Measurements from ENCODE around the gene DYSF.
A peak's percentile ranks its signal among the peaks of the same experiment; 100 is the strongest.

DYSF gene

GRCh38 chr2:71665168-71666093, 212.1 kb downstream of the DYSF start:
- no peak overlapping the region for H3K27ac ChIP-seq
- H3K27me3 ChIP-seq, result no peaks in the 10 kb centered on the region
- peaks cover 0 to 6% (median 0%) of the 10 kb centered on the region in 11 experiments; a peak in 1 of 22 replicates for H4K20me1 ChIP-seq
- H3K4me3 ChIP-seq, result no peak overlapping the region
- no peaks in the 10 kb centered on the region; a peak in 1 of 22 replicates for H3K9me3 ChIP-seq (replicated peaks in 1 of 11)
- no peak overlapping the region for H3K9ac ChIP-seq
- peaks cover 0 to 86% (median 21%) of the 10 kb centered on the region in 11 experiments; a peak in 14 of 22 replicates for H3K36me3 ChIP-seq
- H3K4me1 ChIP-seq, result peaks cover 0 to under 1% (median 0%) of the 10 kb centered on the region in 10 experiments; a peak in 2 of 20 replicates
- no peak overlapping the region for H3K4me2 ChIP-seq
- TF ChIP-seq Cebpa-rat (IDR thresholded peaks at IDR 0.05), result no peak

- H3K9ac ChIP-seq, result no peak overlapping the region
- no peak overlapping the region for H3K4me2 ChIP-seq
- TF ChIP-seq Cebpa-rat (IDR thresholded peaks at IDR 0.05), result no peak
- no peaks in the 10 kb centered on the region for H3K9me3 ChIP-seq (replicated peaks in 1 of 11)
- peaks cover 0 to 7% (median 0%) of the 10 kb centered on the region in 10 experiments; a peak in 7 of 20 replicates for H3K4me1 ChIP-seq
- no peaks in the 10 kb centered on the region for H3K27me3 ChIP-seq
- H4K20me1 ChIP-seq, result peaks cover 0 to 6% (median 0%) of the 10 kb centered on the region in 11 experiments; a peak in 1 of 22 replicates
- H3K4me3 ChIP-seq, result no peak overlapping the region
- H3K36me3 ChIP-seq, result peaks cover 0 to 88% (median 18%) of the 10 kb centered on the region in 11 experiments; a peak in 13 of 22 replicates
- no peak overlapping the region for H3K27ac ChIP-seq
Measured at GRCh38 chr2:71666094-71666474, 212.7 kb downstream of the DYSF start.

- H3K4me3 ChIP-seq, result no peak overlapping the region
- peaks cover 0 to 17% (median 7%) of the 10 kb centered on the region in 10 experiments; a peak in 8 of 20 replicates for H3K4me1 ChIP-seq
- no peaks in the 10 kb centered on the region for H3K9me3 ChIP-seq (replicated peaks in 1 of 11)
- H3K27me3 ChIP-seq, result no peaks in the 10 kb centered on the region
- H3K4me2 ChIP-seq, result no peak overlapping the region
- H3K27ac ChIP-seq, result no peak overlapping the region
- peaks cover 0 to 6% (median 0%) of the 10 kb centered on the region in 11 experiments; a peak in 2 of 22 replicates for H4K20me1 ChIP-seq
- H3K9ac ChIP-seq, result no peak overlapping the region
- TF ChIP-seq Cebpa-rat (IDR thresholded peaks at IDR 0.05), result no peak
- H3K36me3 ChIP-seq, result peaks cover 0 to 85% (median 18%) of the 10 kb centered on the region in 11 experiments; a peak in 13 of 22 replicates
Measured at GRCh38 chr2:71667256-71668182, 214.2 kb downstream of the DYSF start.

GRCh38 chr2:71668326-71669057, 215.1 kb downstream of the DYSF start:
- no peaks in the 10 kb centered on the region for H3K9me3 ChIP-seq (replicated peaks in 1 of 11)
- H4K20me1 ChIP-seq, result peaks cover 0 to 6% (median 0%) of the 10 kb centered on the region in 11 experiments; a peak in 2 of 22 replicates
- H3K4me3 ChIP-seq, result no peak overlapping the region
- peaks cover 0 to 17% (median 7%) of the 10 kb centered on the region in 10 experiments; a peak in 8 of 20 replicates for H3K4me1 ChIP-seq
- no peak overlapping the region for H3K27ac ChIP-seq
- H3K4me2 ChIP-seq, result no peak overlapping the region
- H3K9ac ChIP-seq, result no peak overlapping the region
- no peaks in the 10 kb centered on the region for H3K27me3 ChIP-seq
- H3K36me3 ChIP-seq, result peaks cover 0 to 91% (median 18%) of the 10 kb centered on the region in 11 experiments; a peak in 13 of 22 replicates
- no peak for TF ChIP-seq Cebpa-rat (IDR thresholded peaks at IDR 0.05)

- Histone ChIP-seq H3K27ac (no peak overlapping the region), H3K4me1 (peaks cover 0 to 17% (median 7%) of the 10 kb centered on the region in 10 experiments; a peak in 8 of 20 replicates)
Measured at GRCh38 chr2:71669058-71669456, 215.7 kb downstream of the DYSF start.

GRCh38 chr2:71669628-71670429, 216.5 kb downstream of the DYSF start:
- H3K4me2 ChIP-seq, result 0 out of 22 replicates have a peak overlapping the region, but pooled peaks of 1 of the 11 experiments have one; percentile 49
- H3K27me3 ChIP-seq, result no peaks in the 10 kb centered on the region
- H3K27ac ChIP-seq, result no peak overlapping the region
- H3K36me3 ChIP-seq, result peaks cover 0 to 90% (median 18%) of the 10 kb centered on the region in 11 experiments; a peak in 14 of 22 replicates
- H4K20me1 ChIP-seq, result peaks cover 0 to 6% (median 0%) of the 10 kb centered on the region in 11 experiments; a peak in 3 of 22 replicates
- TF ChIP-seq Cebpa-rat (IDR thresholded peaks at IDR 0.05), result no peak
- no peaks in the 10 kb centered on the region for H3K9me3 ChIP-seq (replicated peaks in 1 of 11)
- H3K4me3 ChIP-seq, result no peak overlapping the region
- H3K9ac ChIP-seq, result no peak overlapping the region
- peaks cover 0 to 17% (median 7%) of the 10 kb centered on the region in 10 experiments; a peak in 8 of 20 replicates for H3K4me1 ChIP-seq

More at GRCh38 chr2:71669058-71669456, 215.7 kb downstream of the DYSF start:
- Histone ChIP-seq H3K9ac (no peak overlapping the region), H4K20me1 (peaks cover 0 to 6% (median 0%) of the 10 kb centered on the region in 11 experiments; a peak in 2 of 22 replicates), H3K4me3 (no peak overlapping the region), H3K4me2 (no peak overlapping the region), H3K9me3 (replicated peaks in 1 of 11) (no peaks in the 10 kb centered on the region), H3K27me3 (no peaks in the 10 kb centered on the region), H3K36me3 (peaks cover 0 to 91% (median 18%) of the 10 kb centered on the region in 11 experiments; a peak in 13 of 22 replicates)
- no peak for TF ChIP-seq Cebpa-rat (IDR thresholded peaks at IDR 0.05)

- Histone ChIP-seq H3K36me3 (peaks cover 0 to 84% (median 13%) of the 10 kb centered on the region in 11 experiments; a peak in 14 of 22 replicates), H3K4me2 (peak overlapping the region in 1 of 11 experiments; percentile 49; a peak in 1 of 22 replicates), H3K27ac (no peak overlapping the region), H3K9ac (no peak overlapping the region), H3K27me3 (no peaks in the 10 kb centered on the region), H4K20me1 (peaks cover 0 to 6% (median 0%) of the 10 kb centered on the region in 11 experiments; a peak in 3 of 22 replicates), H3K9me3 (replicated peaks in 1 of 11) (no peaks in the 10 kb centered on the region), H3K4me3 (no peak overlapping the region), H3K4me1 (peaks cover 0 to 17% (median 7%) of the 10 kb centered on the region in 10 experiments; a peak in 8 of 20 replicates)
- no peak for TF ChIP-seq Cebpa-rat (IDR thresholded peaks at IDR 0.05)
Measured at GRCh38 chr2:71670430-71670795, 217.1 kb downstream of the DYSF start.

All from BLaER1 treated with 17β-estradiol and CSF1 and Interleukin-3, amounts not matched to agents 10 nM and 100 nM (cell line).